ENCODE measurements around the gene ATP10A. TPM values are rescaled to one million over a fixed set of nuclear protein-coding genes. Genes with fewer than 3 reads are reported as not detected.
A peak's percentile ranks its signal among the peaks of the same experiment; 100 is the strongest.

The ATP10A gene
- total RNA-seq, 2 donors from 2014 or later: 28.6 to 36.8 TPM

GRCh38 chr15:25736461-25736860, 126.7 kb downstream of the ATP10A start:
- Mint-ChIP-seq H3K4me1 (peaks cover 20% of the 10 kb centered on the region), H3K36me3 (ENCODE audit: low read depth) (no peaks in the 10 kb centered on the region), H3K27ac (no peak overlapping the region), H3K27me3 (no peaks in the 10 kb centered on the region), H3K4me3 (no peak overlapping the region)
- no peak for DNase-seq
- H3K9me3 ChIP-seq (ENCODE audit: control insufficient read depth, low read length, poor library complexity, severe bottlenecking): no peaks in the 10 kb centered on the region
- no peak for ATAC-seq

GRCh38 chr15:25735550-25736384, 127.4 kb downstream of the ATP10A start:
- no peak overlapping the region for H3K4me3 Mint-ChIP-seq
- H3K36me3 Mint-ChIP-seq (ENCODE audit: low read depth): no peaks in the 10 kb centered on the region
- peaks cover 16% of the 10 kb centered on the region for H3K4me1 Mint-ChIP-seq
- no peaks in the 10 kb centered on the region for H3K9me3 ChIP-seq (ENCODE audit: control insufficient read depth, low read length, poor library complexity, severe bottlenecking)
- no peaks in the 10 kb centered on the region for H3K27me3 Mint-ChIP-seq
- peak overlapping the region; percentile 21 for H3K27ac Mint-ChIP-seq
- ATAC-seq: no peak
- no peak for DNase-seq

GRCh38 chr15:25734680-25735355, 128.3 kb downstream of the ATP10A start:
- ATAC-seq (no peak), DNase-seq (no peak)
- Mint-ChIP-seq H3K4me1 (peaks cover 11% of the 10 kb centered on the region), H3K36me3 (ENCODE audit: low read depth) (no peaks in the 10 kb centered on the region), H3K4me3 (no peak overlapping the region), H3K27ac (no peak overlapping the region), H3K27me3 (no peaks in the 10 kb centered on the region)
- no peaks in the 10 kb centered on the region for H3K9me3 ChIP-seq (ENCODE audit: control insufficient read depth, low read length, poor library complexity, severe bottlenecking)

- peaks cover 7% of the 10 kb centered on the region for H3K4me1 Mint-ChIP-seq
- no peak for ATAC-seq
- no peaks in the 10 kb centered on the region for H3K9me3 ChIP-seq (ENCODE audit: control insufficient read depth, low read length, poor library complexity, severe bottlenecking)
- no peaks in the 10 kb centered on the region for H3K27me3 Mint-ChIP-seq
- DNase-seq: no peak
- H3K36me3 Mint-ChIP-seq (ENCODE audit: low read depth): peaks cover 2% of the 10 kb centered on the region
- no peak overlapping the region for H3K27ac Mint-ChIP-seq
- no peak overlapping the region for H3K4me3 Mint-ChIP-seq
Observed at GRCh38 chr15:25733856-25734679, 129.1 kb downstream of the ATP10A start.

GRCh38 chr15:25733036-25733855, 129.9 kb downstream of the ATP10A start:
- ATAC-seq (no peak), DNase-seq (no peak)
- Mint-ChIP-seq H3K4me1 (peaks cover 10% of the 10 kb centered on the region), H3K4me3 (no peak overlapping the region), H3K27ac (peak overlapping the region; percentile 54), H3K36me3 (ENCODE audit: low read depth) (peaks cover 2% of the 10 kb centered on the region), H3K27me3 (no peaks in the 10 kb centered on the region)
- no peaks in the 10 kb centered on the region for H3K9me3 ChIP-seq (ENCODE audit: control insufficient read depth, low read length, poor library complexity, severe bottlenecking)

GRCh38 chr15:25732191-25732590, 130.9 kb downstream of the ATP10A start:
- H3K27ac Mint-ChIP-seq: no peak overlapping the region
- no peak for DNase-seq

GRCh38 chr15:25731411-25731810, 131.7 kb downstream of the ATP10A start:
- ATAC-seq (no peak), DNase-seq (no peak)
- H3K27ac Mint-ChIP-seq: no peak overlapping the region
- no peaks in the 10 kb centered on the region for H3K27me3 Mint-ChIP-seq
- H3K4me3 Mint-ChIP-seq: no peak overlapping the region
- no peaks in the 10 kb centered on the region for H3K9me3 ChIP-seq (ENCODE audit: control insufficient read depth, low read length, poor library complexity, severe bottlenecking)
- H3K36me3 Mint-ChIP-seq (ENCODE audit: low read depth): peaks cover 2% of the 10 kb centered on the region
- peaks cover 10% of the 10 kb centered on the region for H3K4me1 Mint-ChIP-seq

More at GRCh38 chr15:25732191-25732590, 130.9 kb downstream of the ATP10A start:
- Mint-ChIP-seq H3K4me3 (peak overlapping the region; percentile 49), H3K4me1 (peaks cover 10% of the 10 kb centered on the region), H3K27me3 (no peaks in the 10 kb centered on the region), H3K36me3 (ENCODE audit: low read depth) (peaks cover 2% of the 10 kb centered on the region)
- H3K9me3 ChIP-seq (ENCODE audit: control insufficient read depth, low read length, poor library complexity, severe bottlenecking): no peaks in the 10 kb centered on the region
- ATAC-seq: no peak

GRCh38 chr15:25730918-25731317, 132.2 kb downstream of the ATP10A start:
- Mint-ChIP-seq H3K27me3 (no peaks in the 10 kb centered on the region), H3K4me1 (peaks cover 10% of the 10 kb centered on the region), H3K36me3 (ENCODE audit: low read depth) (peaks cover 2% of the 10 kb centered on the region), H3K4me3 (no peak overlapping the region), H3K27ac (no peak overlapping the region)
- H3K9me3 ChIP-seq (ENCODE audit: control insufficient read depth, low read length, poor library complexity, severe bottlenecking): no peaks in the 10 kb centered on the region
- DNase-seq (no peak), ATAC-seq (no peak)

- Mint-ChIP-seq H3K27ac (no peak overlapping the region), H3K4me1 (peaks cover 6% of the 10 kb centered on the region), H3K36me3 (ENCODE audit: low read depth) (peaks cover 2% of the 10 kb centered on the region), H3K27me3 (no peaks in the 10 kb centered on the region), H3K4me3 (no peak overlapping the region)
- no peak for DNase-seq
- no peak for ATAC-seq
- no peaks in the 10 kb centered on the region for H3K9me3 ChIP-seq (ENCODE audit: control insufficient read depth, low read length, poor library complexity, severe bottlenecking)
Observed at GRCh38 chr15:25728816-25729215, 134.3 kb downstream of the ATP10A start.

GRCh38 chr15:25727867-25728600, 135.1 kb downstream of the ATP10A start:
- no peak for ATAC-seq
- no peak overlapping the region for H3K4me3 Mint-ChIP-seq
- no peak overlapping the region for H3K27ac Mint-ChIP-seq
- H3K9me3 ChIP-seq (ENCODE audit: control insufficient read depth, low read length, poor library complexity, severe bottlenecking): no peaks in the 10 kb centered on the region
- peaks cover 2% of the 10 kb centered on the region for H3K36me3 Mint-ChIP-seq (ENCODE audit: low read depth)
- no peak for DNase-seq
- peaks cover 6% of the 10 kb centered on the region for H3K4me1 Mint-ChIP-seq
- no peaks in the 10 kb centered on the region for H3K27me3 Mint-ChIP-seq

GRCh38 chr15:25727116-25727515, 136.0 kb downstream of the ATP10A start:
- H3K27ac Mint-ChIP-seq: no peak overlapping the region
- H3K4me3 Mint-ChIP-seq: no peak overlapping the region
- no peaks in the 10 kb centered on the region for H3K27me3 Mint-ChIP-seq
- peaks cover 5% of the 10 kb centered on the region for H3K36me3 Mint-ChIP-seq (ENCODE audit: low read depth)
- no peak for DNase-seq
- no peak for ATAC-seq
- peaks cover 3% of the 10 kb centered on the region for H3K4me1 Mint-ChIP-seq
- H3K9me3 ChIP-seq (ENCODE audit: control insufficient read depth, low read length, poor library complexity, severe bottlenecking): no peaks in the 10 kb centered on the region

- Mint-ChIP-seq H3K27ac (no peak overlapping the region), H3K27me3 (no peaks in the 10 kb centered on the region), H3K36me3 (ENCODE audit: low read depth) (peaks cover 9% of the 10 kb centered on the region), H3K4me3 (no peak overlapping the region), H3K4me1 (peaks cover 5% of the 10 kb centered on the region)
- no peaks in the 10 kb centered on the region for H3K9me3 ChIP-seq (ENCODE audit: control insufficient read depth, low read length, poor library complexity, severe bottlenecking)
- no peak for ATAC-seq
- no peak for DNase-seq
Observed at GRCh38 chr15:25725758-25726157, 137.4 kb downstream of the ATP10A start.

Data from T-helper 17 cell (primary cell).